DND-41 (cell line): Measurements from ENCODE around the gene NDUFAF5.

Experiments
- ATAC-seq: fragments of 200-7000 bp; cut with Tn5 transposase; 3 replicates; pipeline ENCODE4 v1.9.1; 2021; ENCODE audit warnings: low read depth; ENCODE audit not compliant: insufficient read depth
- DNase-seq: peaks from one replicate; pipeline ENCODE4 v3.0.0-alpha.2; 2020
- H2AFZ ChIP-seq: 2 replicates; pipeline ENCODE4 v1.6.0; 2012; ENCODE audit warnings: low read depth, low read length
- H3K27ac ChIP-seq: 2 replicates; pipeline ENCODE4 v1.5.1; 2012; ENCODE audit warnings: low read length, inconsistent platforms
- H3K27me3 ChIP-seq: fragments of 200-600 bp; sonication (generic); 2 replicates; pipeline ENCODE4 v1.6.0; 2012; ENCODE audit warnings: low read length, mild to moderate bottlenecking, inconsistent platforms; ENCODE audit not compliant: insufficient read depth, poor library complexity
- H3K36me3 ChIP-seq: 2 replicates; pipeline ENCODE4 v1.5.1; 2012; ENCODE audit warnings: low read length, inconsistent platforms; ENCODE audit not compliant: insufficient read depth
- H3K4me1 ChIP-seq: 2 replicates; pipeline ENCODE4 v1.5.1; 2012; ENCODE audit warnings: mild to moderate bottlenecking, low read length; ENCODE audit not compliant: insufficient read depth
- H3K4me2 ChIP-seq: 2 replicates; pipeline ENCODE4 v1.6.0; 2012; ENCODE audit warnings: mild to moderate bottlenecking, moderate library complexity, low read length, inconsistent platforms; ENCODE audit not compliant: insufficient read depth
- H3K4me3 ChIP-seq, 2 experiments: fragments of 200-600 bp in 1 of 2; shearing (Covaris generic) in 1 of 2; 2 replicates each; pipeline ENCODE4 v1.5.1; 2012 to 2016; ENCODE audit warnings: inconsistent platforms in 2 of 2, low read length in 2 of 2, mild to moderate bottlenecking in 2 of 2, low read depth in 1 of 2, moderate library complexity in 1 of 2
- H3K79me2 ChIP-seq: 2 replicates; pipeline ENCODE4 v1.6.0; 2012; ENCODE audit warnings: low read length, inconsistent platforms; ENCODE audit not compliant: insufficient read depth
- H3K9ac ChIP-seq: 2 replicates; pipeline ENCODE4 v1.6.0; 2012; ENCODE audit warnings: low read depth, mild to moderate bottlenecking, inconsistent platforms, low read length, moderate library complexity
- H3K9me3 ChIP-seq: 2 replicates; pipeline ENCODE4 v1.5.1; 2012; ENCODE audit warnings: low read length, moderate library complexity, mild to moderate bottlenecking, inconsistent platforms; ENCODE audit not compliant: insufficient read depth, severe bottlenecking
- H4K20me1 ChIP-seq: 2 replicates; pipeline ENCODE4 v1.6.0; 2012; ENCODE audit warnings: low read length; ENCODE audit not compliant: insufficient read depth
- CTCF ChIP-seq: IDR thresholded peaks from 2 replicates; pipeline ENCODE4 v1.5.1; 2012; ENCODE audit warnings: borderline replicate concordance, low read length, moderate library complexity, mild to moderate bottlenecking; ENCODE audit not compliant: poor library complexity, severe bottlenecking; ENCODE audit errors: extremely low read depth
- EZH2 ChIP-seq: IDR thresholded peaks from 3 replicates; pipeline ENCODE4 v1.6.1; 2012; ENCODE audit warnings: borderline replicate concordance, low read depth, mild to moderate bottlenecking, moderate library complexity, low read length, inconsistent platforms; ENCODE audit not compliant: severe bottlenecking

NDUFAF5 gene

GRCh38 chr20:13784271-13784892 is 446 bp upstream of the NDUFAF5 start:
- Histone ChIP-seq H3K9ac (peak overlapping the region; percentile 80), H3K4me1 (peaks cover 72% of the 10 kb centered on the region), H3K79me2 (peaks cover 98% of the 10 kb centered on the region), H2AFZ (peak overlapping the region; percentile 86), H3K4me3 (peak overlapping the region; percentile 92 to 96), H3K4me2 (peak overlapping the region; percentile 76), H3K36me3 (peaks cover 73% of the 10 kb centered on the region), H3K27me3 (no peaks in the 10 kb centered on the region), H4K20me1 (peaks cover 17% of the 10 kb centered on the region; the same call in 1 of the 2 replicates), H3K9me3 (no peaks in the 10 kb centered on the region), H3K27ac (peak overlapping the region; percentile 90)
- TF ChIP-seq CTCF = no peak
- TF ChIP-seq EZH2 = no peak
- ATAC-seq = peak; percentile 22
- no peak for DNase-seq

- Histone ChIP-seq H3K27ac (peak overlapping the region; percentile 62), H3K4me1 (peaks cover 59% of the 10 kb centered on the region), H4K20me1 (peaks cover 20% of the 10 kb centered on the region; the same call in 1 of the 2 replicates), H3K27me3 (no peaks in the 10 kb centered on the region), H3K4me2 (peak overlapping the region; percentile 76), H3K9me3 (no peaks in the 10 kb centered on the region), H3K9ac (peak overlapping the region; percentile 80), H3K79me2 (peaks cover 99% of the 10 kb centered on the region), H2AFZ (no peak overlapping the region), H3K4me3 (peak overlapping the region; percentile 92 to 96), H3K36me3 (peaks cover 76% of the 10 kb centered on the region)
- ATAC-seq (no peak), DNase-seq (no peak)
- TF ChIP-seq CTCF (no peak), EZH2 (no peak)
Observed at GRCh38 chr20:13786143-13786828, 1.5 kb downstream of the NDUFAF5 start.

GRCh38 chr20:13788167-13788834 is 3.5 kb downstream of the NDUFAF5 start:
- peaks cover 20% of the 10 kb centered on the region; the same call in 1 of the 2 replicates for H4K20me1 ChIP-seq
- H3K36me3 ChIP-seq = peaks cover 77% of the 10 kb centered on the region

More at GRCh38 chr20:13788167-13788834, 3.5 kb downstream of the NDUFAF5 start:
- H3K9ac ChIP-seq = 0 out of 2 replicates have a peak overlapping the region, but pooled peaks have one; percentile 80
- peak; percentile 62 for ATAC-seq
- peak overlapping the region in 1 of 2 experiments; percentile 21; a peak in 1 of 4 replicates for H3K4me3 ChIP-seq
- no peak overlapping the region for H2AFZ ChIP-seq
- H3K4me2 ChIP-seq = peak overlapping the region; percentile 76; the same call in 1 of the 2 replicates
- no peak overlapping the region for H3K27ac ChIP-seq
- no peaks in the 10 kb centered on the region for H3K27me3 ChIP-seq
- peaks cover 39% of the 10 kb centered on the region for H3K4me1 ChIP-seq
- peak; percentile 79 for DNase-seq
- H3K79me2 ChIP-seq = peaks cover 99% of the 10 kb centered on the region
- H3K9me3 ChIP-seq = no peaks in the 10 kb centered on the region
- peak; percentile 86 for TF ChIP-seq CTCF
- TF ChIP-seq EZH2 = no peak
